ENCODE results near the gene ANKHD1.
"Not testable (repeated sequence)": the region's sequence is repeated elsewhere in the genome, so short reads cannot be mapped to it uniquely, and the experiment has no call there.

ANKHD1 gene

GRCh38 chr5:140420665-140421361 lies 19.2 kb downstream of the ANKHD1 start:
- Histone ChIP-seq H3K9me3 (ENCODE audit: control insufficient read depth, insufficient read depth, low read depth, low read length) (no peaks in the 10 kb centered on the region), H3K4me3 (ENCODE audit: low read depth, low read length) (no peak overlapping the region), H3K4me1 (ENCODE audit: control insufficient read depth, insufficient read depth, low read length) (peaks cover 3% of the 10 kb centered on the region; the same call in 1 of the 2 replicates), H3K27ac (ENCODE audit: extremely low read depth, low read depth, low read length) (no peak overlapping the region), H3K36me3 (ENCODE audit: control insufficient read depth in 2 of 2, insufficient read depth in 1 of 2, low read length in 2 of 2) (peaks cover 0 to 4% of the 10 kb centered on the region in 2 experiments; a peak in 1 of 3 replicates)
- POLR2A ChIA-PET, result interaction anchor here (0.7 kb wide), 1 partner anchor 20 kb away, joined by 3 read pairs; no protein-coding TSS in a partner anchor
- CTCF ChIA-PET, result interaction anchor here (0.7 kb wide), 1 partner anchor 48 kb away, joined by 3 read pairs; no protein-coding TSS in a partner anchor
- TF ChIP-seq ZNF544 (tag by site-specific recombination; IDR thresholded peaks at IDR 0.05) (no peak), ZSCAN23 (tag by site-specific recombination; IDR thresholded peaks at IDR 0.05) (no peak), ZNF366 (tag by site-specific recombination; conservative IDR thresholded peaks at IDR 0.05) (no peak), ZNF777 (tag by site-specific recombination; IDR thresholded peaks at IDR 0.05; ENCODE audit: borderline replicate concordance) (no peak), ZNF302 (tag by site-specific recombination; IDR thresholded peaks at IDR 0.05; ENCODE audit: low read depth) (no peak), ZNF423 (tag by site-specific recombination; IDR thresholded peaks at IDR 0.05) (no peak), ZNF488 (tag by site-specific recombination; IDR thresholded peaks at IDR 0.05) (no peak), ZNF221 (tag by site-specific recombination; IDR thresholded peaks at IDR 0.05; ENCODE audit: borderline replicate concordance) (no peak), ZNF114 (tag by site-specific recombination; IDR thresholded peaks at IDR 0.05) (no peak), SCRT2 (tag by site-specific recombination; IDR thresholded peaks at IDR 0.05) (no peak), ZNF600 (tag by site-specific recombination; IDR thresholded peaks at IDR 0.05) (no peak), ZNF214 (tag by site-specific recombination; IDR thresholded peaks at IDR 0.05; ENCODE audit: borderline replicate concordance) (no peak), ZFP37 (tag by site-specific recombination; IDR thresholded peaks at IDR 0.05) (no peak), ZNF701 (tag by site-specific recombination; IDR thresholded peaks at IDR 0.05) (no peak), SP3 (tag by site-specific recombination; IDR thresholded peaks at IDR 0.05) (no peak), ZNF433 (tag by site-specific recombination; IDR thresholded peaks at IDR 0.05; ENCODE audit: low read depth) (no peak)
- TF ChIP-seq, protein P1, sequence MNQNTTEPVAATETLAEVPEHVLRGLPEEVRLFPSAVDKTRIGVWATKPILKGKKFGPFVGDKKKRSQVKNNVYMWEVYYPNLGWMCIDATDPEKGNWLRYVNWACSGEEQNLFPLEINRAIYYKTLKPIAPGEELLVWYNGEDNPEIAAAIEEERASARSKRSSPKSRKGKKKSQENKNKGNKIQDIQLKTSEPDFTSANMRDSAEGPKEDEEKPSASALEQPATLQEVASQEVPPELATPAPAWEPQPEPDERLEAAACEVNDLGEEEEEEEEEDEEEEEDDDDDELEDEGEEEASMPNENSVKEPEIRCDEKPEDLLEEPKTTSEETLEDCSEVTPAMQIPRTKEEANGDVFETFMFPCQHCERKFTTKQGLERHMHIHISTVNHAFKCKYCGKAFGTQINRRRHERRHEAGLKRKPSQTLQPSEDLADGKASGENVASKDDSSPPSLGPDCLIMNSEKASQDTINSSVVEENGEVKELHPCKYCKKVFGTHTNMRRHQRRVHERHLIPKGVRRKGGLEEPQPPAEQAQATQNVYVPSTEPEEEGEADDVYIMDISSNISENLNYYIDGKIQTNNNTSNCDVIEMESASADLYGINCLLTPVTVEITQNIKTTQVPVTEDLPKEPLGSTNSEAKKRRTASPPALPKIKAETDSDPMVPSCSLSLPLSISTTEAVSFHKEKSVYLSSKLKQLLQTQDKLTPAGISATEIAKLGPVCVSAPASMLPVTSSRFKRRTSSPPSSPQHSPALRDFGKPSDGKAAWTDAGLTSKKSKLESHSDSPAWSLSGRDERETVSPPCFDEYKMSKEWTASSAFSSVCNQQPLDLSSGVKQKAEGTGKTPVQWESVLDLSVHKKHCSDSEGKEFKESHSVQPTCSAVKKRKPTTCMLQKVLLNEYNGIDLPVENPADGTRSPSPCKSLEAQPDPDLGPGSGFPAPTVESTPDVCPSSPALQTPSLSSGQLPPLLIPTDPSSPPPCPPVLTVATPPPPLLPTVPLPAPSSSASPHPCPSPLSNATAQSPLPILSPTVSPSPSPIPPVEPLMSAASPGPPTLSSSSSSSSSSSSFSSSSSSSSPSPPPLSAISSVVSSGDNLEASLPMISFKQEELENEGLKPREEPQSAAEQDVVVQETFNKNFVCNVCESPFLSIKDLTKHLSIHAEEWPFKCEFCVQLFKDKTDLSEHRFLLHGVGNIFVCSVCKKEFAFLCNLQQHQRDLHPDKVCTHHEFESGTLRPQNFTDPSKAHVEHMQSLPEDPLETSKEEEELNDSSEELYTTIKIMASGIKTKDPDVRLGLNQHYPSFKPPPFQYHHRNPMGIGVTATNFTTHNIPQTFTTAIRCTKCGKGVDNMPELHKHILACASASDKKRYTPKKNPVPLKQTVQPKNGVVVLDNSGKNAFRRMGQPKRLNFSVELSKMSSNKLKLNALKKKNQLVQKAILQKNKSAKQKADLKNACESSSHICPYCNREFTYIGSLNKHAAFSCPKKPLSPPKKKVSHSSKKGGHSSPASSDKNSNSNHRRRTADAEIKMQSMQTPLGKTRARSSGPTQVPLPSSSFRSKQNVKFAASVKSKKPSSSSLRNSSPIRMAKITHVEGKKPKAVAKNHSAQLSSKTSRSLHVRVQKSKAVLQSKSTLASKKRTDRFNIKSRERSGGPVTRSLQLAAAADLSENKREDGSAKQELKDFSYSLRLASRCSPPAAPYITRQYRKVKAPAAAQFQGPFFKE (tag by site-specific recombination; IDR thresholded peaks at IDR 0.05; ENCODE audit: borderline replicate concordance), result no peak

- H3K4me1 ChIP-seq (ENCODE audit: control insufficient read depth, insufficient read depth, low read length); H3K36me3 ChIP-seq (ENCODE audit: control insufficient read depth in 2 of 2, insufficient read depth in 1 of 2, low read length in 2 of 2); CTCF ChIA-PET; H3K9me3 ChIP-seq (ENCODE audit: control insufficient read depth, insufficient read depth, low read depth, low read length); H3K27ac ChIP-seq (ENCODE audit: extremely low read depth, low read depth, low read length); POLR2A ChIA-PET; H3K4me3 ChIP-seq (ENCODE audit: low read depth, low read length): not testable (repeated sequence)
These were observed 19.7 kb downstream of the ANKHD1 start for GRCh38 chr5:140421375-140421774.

Data from HEK293 (cell line).